Measurements from ENCODE around the gene MYADML2.

The MYADML2 gene

GRCh38 chr17:81978524-81979298 is 31.7 kb upstream of the MYADML2 start:
- no peak for DNase-seq (ENCODE audit: low spot score)

- DNase-seq (ENCODE audit: low spot score) = peak; percentile 87
Measured at GRCh38 chr17:81977211-81977808, 30.3 kb upstream of the MYADML2 start, which contains the start of gene ASPSCR1. TSS of gene ASPSCR1 (plus strand) at chr17:81977629. CDS start at chr17:81977647, 18 bp downstream.

GRCh38 chr17:81976332-81977210 is 29.5 kb upstream of the MYADML2 start:
- DNase-seq (ENCODE audit: low spot score) = peak; percentile 17

- DNase-seq (ENCODE audit: low spot score) = peak; percentile 15
Measured at GRCh38 chr17:81973432-81973831, 26.4 kb upstream of the MYADML2 start.

- DNase-seq (ENCODE audit: low spot score) = no peak
Measured at GRCh38 chr17:81968850-81969812, 22.1 kb upstream of the MYADML2 start.

- no peak for DNase-seq (ENCODE audit: low spot score)
Measured at GRCh38 chr17:81968396-81968745, 21.3 kb upstream of the MYADML2 start.

GRCh38 chr17:81967533-81968395 is 20.7 kb upstream of the MYADML2 start:
- DNase-seq (ENCODE audit: low spot score) = peak; percentile 90

GRCh38 chr17:81967244-81967532 is 20.2 kb upstream of the MYADML2 start:
- DNase-seq (ENCODE audit: low spot score) = no peak

- DNase-seq (ENCODE audit: low spot score) = no peak
Measured at GRCh38 chr17:81966343-81967243, 19.6 kb upstream of the MYADML2 start.

GRCh38 chr17:81964081-81964849 is 17.2 kb upstream of the MYADML2 start:
- DNase-seq (ENCODE audit: low spot score) = no peak

GRCh38 chr17:81962499-81963441 is 15.7 kb upstream of the MYADML2 start:
- no peak for DNase-seq (ENCODE audit: low spot score)

GRCh38 chr17:81961521-81962498 is 14.8 kb upstream of the MYADML2 start:
- no peak for DNase-seq (ENCODE audit: low spot score)

GRCh38 chr17:81961087-81961511 is 14.1 kb upstream of the MYADML2 start, which contains the start of gene NOTUM:
TSS of gene NOTUM (minus strand) at chr17:81961187. CDS start at chr17:81960909, 278 bp downstream.
- no peak for DNase-seq (ENCODE audit: low spot score)

- no peak for DNase-seq (ENCODE audit: low spot score)
Measured at GRCh38 chr17:81960130-81960958, 13.3 kb upstream of the MYADML2 start.

GRCh38 chr17:81959362-81960129 is 12.5 kb upstream of the MYADML2 start:
- peak; percentile 35 for DNase-seq (ENCODE audit: low spot score)

Measured in RKO (cell line).